CD1c-positive myeloid dendritic cell (primary cell): ENCODE data around the gene RREB1.

ENCODE experiments used
- DNase-seq: peaks from one replicate; pipeline ENCODE4 v3.0.0-alpha.2; 2016; ENCODE audit errors: extremely low spot score

The RREB1 gene

DNA sequence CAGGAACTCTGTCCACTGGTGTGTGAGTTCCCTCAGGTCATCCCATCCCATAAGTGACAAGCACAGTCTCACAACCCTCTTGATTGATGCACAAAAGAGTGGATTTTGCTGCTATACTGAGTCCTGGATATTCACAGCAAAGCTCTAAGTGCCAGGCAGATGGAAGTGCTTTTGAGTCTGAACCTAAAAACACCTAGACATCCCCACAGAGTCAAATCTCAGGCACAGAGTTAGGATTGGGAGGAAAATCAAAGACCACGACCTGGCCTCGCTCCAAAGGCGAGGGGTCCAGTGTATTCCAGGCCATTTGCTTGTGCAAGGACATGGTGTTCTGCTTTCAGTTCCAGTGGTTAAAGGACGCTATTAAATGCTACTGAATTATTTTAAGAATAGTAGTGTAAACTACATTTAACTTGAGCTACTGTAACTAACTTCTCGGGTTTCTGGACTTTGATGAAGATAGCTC is 56.8 kb downstream of the RREB1 start:
- no peak for DNase-seq

DNA sequence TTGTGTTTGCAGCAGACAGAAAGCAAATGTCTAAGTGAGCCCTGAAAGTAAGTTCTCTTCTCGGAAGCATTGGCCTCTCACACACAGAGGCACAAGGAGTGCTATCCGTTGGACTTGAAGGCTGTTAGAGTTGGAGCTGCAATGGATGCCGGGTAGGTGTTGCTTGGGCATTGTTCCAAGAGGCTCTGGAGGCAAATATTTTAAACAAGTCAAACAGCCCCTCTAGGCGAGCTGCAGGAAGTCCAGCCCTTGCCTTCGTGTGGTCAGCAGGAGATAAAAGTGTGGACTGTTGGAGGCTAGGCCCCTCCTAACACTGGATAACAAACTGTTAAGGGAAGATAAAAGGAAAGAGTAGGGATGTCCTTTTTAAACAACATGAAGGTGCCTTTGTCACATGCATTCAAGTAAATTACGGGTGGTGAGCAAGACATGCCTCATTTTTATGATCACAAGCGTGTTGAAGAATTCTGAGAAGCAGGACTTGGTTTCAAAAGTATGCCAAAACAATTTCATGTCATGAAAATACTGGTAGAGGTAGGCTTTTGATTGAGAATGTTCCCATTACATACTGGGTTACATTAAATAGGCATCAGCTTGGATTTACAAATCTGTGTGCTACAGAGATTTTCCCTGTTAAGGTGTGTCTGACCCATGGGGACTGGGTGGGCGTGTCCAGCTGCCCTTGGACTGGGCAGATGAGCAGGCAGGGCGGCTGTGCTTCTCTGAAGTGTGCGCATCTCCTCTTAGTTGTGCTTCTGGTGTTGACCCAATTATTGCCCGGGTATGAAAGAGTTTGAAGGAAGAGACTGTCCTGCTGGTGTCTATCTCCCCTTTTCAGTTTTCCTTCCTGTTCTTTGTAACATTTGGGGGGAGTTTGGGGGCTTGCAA is 57.5 kb downstream of the RREB1 start:
- no peak for DNase-seq

- no peak for DNase-seq
Measured at GRCh38 chr6:7165890-7166267, 58.1 kb downstream of the RREB1 start.

- peak; percentile 78 for DNase-seq
Measured at GRCh38 chr6:7166410-7167293, 58.9 kb downstream of the RREB1 start.

GRCh38 chr6:7169296-7169721 is 61.5 kb downstream of the RREB1 start:
- no peak for DNase-seq

DNA sequence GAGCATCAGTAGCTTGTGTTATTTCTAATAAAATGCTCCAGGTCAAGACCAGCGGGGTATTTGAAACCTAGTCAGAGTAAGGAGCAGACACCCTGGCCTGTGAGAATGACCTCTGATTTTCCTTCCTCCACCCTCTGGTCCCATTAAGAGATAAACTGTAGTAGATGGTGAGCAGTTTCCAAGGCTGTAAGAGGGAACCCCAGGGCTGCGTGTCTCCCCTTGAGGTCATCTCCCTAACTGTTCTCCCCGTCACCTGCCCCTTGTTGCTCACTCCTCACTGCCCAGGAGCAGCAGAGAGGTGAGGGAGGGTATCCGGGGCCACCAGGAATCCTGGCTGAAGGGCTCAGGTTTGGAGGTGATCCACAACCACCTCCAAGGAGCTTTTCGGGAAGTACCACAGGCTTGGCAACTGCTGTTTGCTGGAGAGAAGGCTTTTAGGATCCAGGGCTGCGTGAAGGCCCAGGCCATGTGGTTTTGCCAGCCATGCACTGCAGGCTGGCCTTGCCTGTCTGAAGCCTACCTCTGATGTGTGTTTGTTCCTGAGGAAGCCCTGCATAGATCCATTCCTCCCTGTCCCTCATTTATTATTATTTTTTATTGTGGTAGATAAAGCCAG is 62.5 kb downstream of the RREB1 start:
- no peak for DNase-seq

DNA sequence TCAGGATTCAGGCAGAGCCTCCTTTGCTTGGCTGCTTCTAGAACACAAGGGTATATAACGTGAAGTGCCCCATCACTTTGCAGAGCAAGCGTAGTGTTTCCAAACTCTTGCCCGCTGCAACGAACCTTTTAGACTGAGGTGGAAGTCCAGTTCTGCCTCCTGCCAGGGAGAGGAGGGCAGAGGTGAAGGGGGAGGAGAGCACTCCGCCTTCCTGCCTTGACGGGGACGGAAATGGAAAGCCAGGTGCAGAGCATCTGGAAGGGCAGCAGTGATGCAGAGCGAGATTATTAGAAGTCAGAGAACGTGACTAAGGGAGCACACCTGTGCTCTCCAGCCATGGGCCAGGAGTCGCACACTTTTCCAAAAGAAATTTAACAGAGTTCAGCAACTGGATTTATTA is 63.4 kb downstream of the RREB1 start:
- no peak for DNase-seq

- DNase-seq, result no peak
Measured at GRCh38 chr6:7171733-7172132, 64.0 kb downstream of the RREB1 start.

DNA sequence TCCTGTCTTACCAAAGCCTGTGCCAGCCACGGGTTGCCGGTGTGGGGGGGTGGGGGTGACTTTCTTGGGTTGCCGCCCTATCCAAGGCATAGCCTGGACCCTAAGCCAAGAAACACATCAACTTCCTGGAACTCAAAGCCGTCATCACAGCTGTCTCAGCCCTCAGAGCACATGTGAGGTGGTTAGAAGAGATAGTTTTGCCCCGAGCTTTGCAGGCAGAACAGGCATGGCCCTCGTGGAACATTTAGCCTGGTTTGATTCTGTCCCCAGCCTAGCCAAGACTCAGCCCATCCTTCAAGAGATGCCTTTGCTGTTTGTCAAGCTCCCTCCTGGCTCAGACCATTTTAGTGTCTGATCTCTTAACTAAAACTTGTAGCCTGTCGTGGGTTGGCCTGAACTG is 64.9 kb downstream of the RREB1 start:
- no peak for DNase-seq

- DNase-seq, result no peak
Measured at GRCh38 chr6:7173843-7174503, 66.2 kb downstream of the RREB1 start.

DNA sequence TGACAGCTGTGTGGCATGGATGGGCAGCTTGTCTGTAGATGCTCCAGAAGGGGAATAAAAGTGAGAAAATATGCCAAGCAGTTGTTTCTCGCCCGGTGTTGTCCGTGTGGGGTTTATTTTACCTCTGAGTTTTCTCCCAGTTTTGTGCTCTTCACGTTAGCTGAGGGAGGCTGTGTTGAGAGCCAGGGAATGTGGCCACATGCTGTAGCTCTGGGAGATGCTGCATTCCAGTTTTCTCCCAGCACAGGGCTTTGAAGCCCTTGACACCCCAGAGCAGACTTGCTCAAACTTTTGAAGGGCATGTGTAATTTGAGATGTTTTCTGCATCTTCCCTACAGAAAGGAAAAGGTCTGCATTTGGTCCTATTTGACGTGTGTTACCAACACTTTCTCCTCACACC is 67.7 kb downstream of the RREB1 start:
- no peak for DNase-seq

DNA sequence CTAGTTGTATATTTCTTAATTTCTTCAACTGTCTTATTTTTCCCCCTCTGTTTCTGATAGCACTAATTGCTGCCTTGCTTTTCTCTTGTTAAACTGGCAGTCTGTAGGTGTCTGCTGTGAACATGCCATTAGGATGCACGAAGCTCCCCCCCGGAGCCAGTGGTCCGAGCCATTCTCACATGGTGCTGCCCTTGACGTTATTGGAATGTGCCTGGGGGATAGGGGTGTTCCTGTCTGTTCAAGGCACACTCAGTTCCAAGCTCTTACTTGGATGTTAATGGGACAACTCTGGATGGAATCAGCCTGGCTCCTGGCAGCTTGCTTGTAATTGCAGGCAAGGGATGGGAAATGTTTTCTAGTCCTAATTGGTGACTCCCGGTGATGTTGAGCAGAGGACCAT is 68.4 kb downstream of the RREB1 start:
- no peak for DNase-seq

DNA sequence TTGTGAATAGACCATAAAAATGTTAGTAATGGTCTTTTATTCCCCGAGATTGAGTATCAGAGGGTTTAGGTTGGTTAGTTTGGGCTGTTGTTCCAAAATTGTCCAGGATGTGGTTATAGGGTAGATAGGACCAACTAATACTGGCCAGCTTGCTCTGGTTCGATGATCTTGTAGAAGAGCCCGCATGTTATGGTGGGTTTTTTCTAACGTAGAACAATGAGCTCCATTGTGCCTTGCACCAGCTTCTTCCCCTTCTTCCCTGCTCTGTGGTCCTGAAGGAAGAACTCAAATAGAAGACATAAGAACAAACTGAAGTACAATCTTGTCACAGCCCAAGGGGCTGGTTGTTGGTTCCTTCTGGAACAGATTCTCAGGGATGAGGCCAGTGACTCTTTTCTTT is 70.5 kb downstream of the RREB1 start:
- DNase-seq, result no peak

GRCh38 chr6:7180751-7181150 is 73.0 kb downstream of the RREB1 start:
- no peak for DNase-seq

GRCh38 chr6:7183707-7184106 is 75.9 kb downstream of the RREB1 start:
- no peak for DNase-seq

- DNase-seq, result no peak
Measured at GRCh38 chr6:7184502-7184901, 76.7 kb downstream of the RREB1 start.

DNA sequence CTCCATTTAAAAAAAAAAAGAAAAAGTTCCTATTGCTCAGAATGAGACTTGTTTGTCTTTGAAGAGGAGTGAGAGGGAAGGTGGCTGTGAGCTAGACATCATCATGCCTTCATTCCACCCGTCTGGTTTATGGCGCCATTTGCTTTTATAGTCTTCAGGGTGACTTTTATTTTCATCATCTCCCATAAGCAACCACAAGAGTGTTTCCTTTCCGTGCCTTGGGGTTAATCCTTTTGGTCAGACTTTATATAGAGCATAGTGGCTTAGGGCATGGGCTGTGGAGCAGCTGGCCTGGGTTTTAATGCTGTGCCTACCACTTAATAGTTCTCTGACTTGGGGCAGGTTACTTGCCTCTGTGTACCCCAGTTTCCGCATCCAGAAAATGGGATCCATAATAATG is 77.8 kb downstream of the RREB1 start:
- DNase-seq, result no peak

GRCh38 chr6:7188492-7188891 is 80.7 kb downstream of the RREB1 start:
- peak; percentile 90 for DNase-seq

DNA sequence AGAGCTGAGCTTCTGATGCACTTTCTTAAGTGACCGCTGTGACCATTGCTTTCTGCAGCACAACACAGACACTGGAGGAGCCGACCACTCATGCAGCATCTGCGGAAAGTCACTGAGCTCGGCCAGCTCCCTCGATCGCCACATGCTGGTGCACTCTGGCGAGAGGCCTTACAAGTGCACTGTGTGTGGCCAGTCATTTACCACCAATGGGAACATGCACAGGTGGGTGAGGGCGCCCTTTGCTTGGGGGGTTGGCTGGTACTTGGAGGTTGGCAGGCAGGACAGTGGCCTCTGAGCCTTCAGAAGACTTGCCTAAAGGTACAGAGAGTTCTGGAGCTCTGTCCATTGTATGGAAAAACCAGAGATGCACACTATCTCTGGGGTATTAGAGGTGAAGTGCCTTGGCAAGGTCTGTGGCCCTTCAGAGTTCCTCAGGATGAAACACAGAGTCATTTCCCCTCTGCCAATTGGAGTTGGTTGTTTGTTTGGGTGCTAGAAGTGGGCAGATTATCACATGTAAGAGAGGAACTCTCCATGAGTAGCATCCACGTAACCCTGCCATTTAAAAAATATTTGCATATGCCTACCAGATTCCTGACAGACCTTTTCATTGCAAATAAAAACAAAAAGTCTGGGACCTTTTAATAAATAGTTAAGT is 81.5 kb downstream of the RREB1 start:
- DNase-seq, result peak; percentile 49

- DNase-seq, result no peak
Measured at GRCh38 chr6:7190791-7191190, 83.0 kb downstream of the RREB1 start.

DNA sequence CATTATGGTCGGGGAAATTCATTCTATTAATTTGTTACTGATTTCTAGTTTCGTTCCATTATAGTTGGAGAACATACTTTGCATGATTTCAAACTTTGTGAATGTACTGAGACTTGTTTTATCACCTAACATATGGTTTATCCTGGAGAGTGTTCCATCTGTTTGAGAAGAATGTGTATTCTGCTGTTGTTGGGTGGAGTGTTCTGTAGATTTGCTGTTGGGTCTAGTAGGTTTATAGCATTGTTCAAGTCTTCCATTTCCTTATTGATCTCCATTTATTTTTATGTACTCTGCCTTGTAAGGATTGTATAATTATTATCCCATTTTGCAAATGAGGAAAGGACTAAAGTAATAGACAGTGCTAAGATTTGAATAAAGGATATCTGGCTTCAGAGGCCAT is 85.4 kb downstream of the RREB1 start:
- DNase-seq, result no peak
